ENCODE data around the gene FSD1L.
A peak's percentile ranks its signal among the peaks of the same experiment; 100 is the strongest.

Gene FSD1L

GRCh38 chr9:105457560-105458294 lies 9.9 kb downstream of the FSD1L start:
- no peak for TF ChIP-seq CTCF (conservative IDR thresholded peaks at IDR 0.05; ENCODE audit: low read depth, low read length)
- no peak overlapping the region for H3K4me3 ChIP-seq (ENCODE audit: low read length)
- DNase-seq (ENCODE audit: low read depth), result no peak

GRCh38 chr9:105458404-105458803 lies 10.6 kb downstream of the FSD1L start:
- no peak for TF ChIP-seq CTCF (conservative IDR thresholded peaks at IDR 0.05; ENCODE audit: low read depth, low read length)
- no peak overlapping the region for H3K4me3 ChIP-seq (ENCODE audit: low read length)
- DNase-seq (ENCODE audit: low read depth), result no peak

- no peak for DNase-seq (ENCODE audit: low read depth)
- no peak for TF ChIP-seq CTCF (conservative IDR thresholded peaks at IDR 0.05; ENCODE audit: low read depth, low read length)
- no peak overlapping the region for H3K4me3 ChIP-seq (ENCODE audit: low read length)
Observed at GRCh38 chr9:105459336-105459735, 11.5 kb downstream of the FSD1L start.

- no peak for DNase-seq (ENCODE audit: low read depth)
- TF ChIP-seq CTCF (conservative IDR thresholded peaks at IDR 0.05; ENCODE audit: low read depth, low read length), result no peak
Observed at GRCh38 chr9:105466898-105467455, 19.1 kb downstream of the FSD1L start.

GRCh38 chr9:105468875-105469274 lies 21.0 kb downstream of the FSD1L start:
- TF ChIP-seq CTCF (conservative IDR thresholded peaks at IDR 0.05; ENCODE audit: low read depth, low read length), result no peak
- no peak for DNase-seq (ENCODE audit: low read depth)
- H3K4me3 ChIP-seq (ENCODE audit: low read length), result no peak overlapping the region

More at GRCh38 chr9:105466898-105467455, 19.1 kb downstream of the FSD1L start:
- H3K4me3 ChIP-seq (ENCODE audit: low read length), result no peak overlapping the region

- DNase-seq (ENCODE audit: low read depth), result no peak
- no peak overlapping the region for H3K4me3 ChIP-seq (ENCODE audit: low read length)
- no peak for TF ChIP-seq CTCF (conservative IDR thresholded peaks at IDR 0.05; ENCODE audit: low read depth, low read length)
Observed at GRCh38 chr9:105473221-105473620, 25.4 kb downstream of the FSD1L start.

- H3K4me3 ChIP-seq (ENCODE audit: low read length), result no peak overlapping the region
- peak; percentile 60 for TF ChIP-seq CTCF (conservative IDR thresholded peaks at IDR 0.05; ENCODE audit: low read depth, low read length)
- DNase-seq (ENCODE audit: low read depth), result no peak
Observed at GRCh38 chr9:105475302-105475701, 27.5 kb downstream of the FSD1L start.
